C4-2B (cell line): Measurements from ENCODE around the gene MLF1.

Source experiments
- H3K27ac ChIP-seq: fragments of 450-650 bp; 2 replicates; pipeline ENCODE4 v1.5.1; 2017
- ZFX ChIP-seq: fragments of 450-650 bp; IDR thresholded peaks from 2 replicates; pipeline ENCODE4 v1.6.1; 2017
- TF ChIP-seq, protein P1 (sequence below): fragments of 450-650 bp; conservative IDR thresholded peaks from 2 replicates; pipeline ENCODE4 v1.5.1; 2017; ENCODE audit warnings: mild to moderate bottlenecking

The MLF1 gene

DNA sequence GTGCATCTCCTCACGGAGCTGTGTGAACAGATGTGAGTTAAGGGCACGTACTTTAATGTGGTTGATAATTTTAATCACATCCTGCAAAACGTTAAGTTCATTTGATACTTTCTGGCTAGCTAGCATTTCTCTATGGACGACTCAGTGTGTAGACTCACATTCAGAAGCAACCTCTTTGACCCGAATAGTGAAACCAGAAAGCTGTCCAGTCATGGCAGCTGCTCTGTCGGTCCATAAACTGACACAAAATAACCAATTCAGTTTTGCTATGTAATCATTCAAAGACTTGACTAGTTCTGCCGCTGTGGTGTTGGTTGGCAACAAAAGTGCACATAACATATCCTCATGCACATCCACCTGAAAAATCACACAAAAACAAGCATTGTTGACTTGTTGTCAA is 69.7 kb downstream of the MLF1 start:
- TF ChIP-seq ZFX = no peak
- TF ChIP-seq, protein P1, sequence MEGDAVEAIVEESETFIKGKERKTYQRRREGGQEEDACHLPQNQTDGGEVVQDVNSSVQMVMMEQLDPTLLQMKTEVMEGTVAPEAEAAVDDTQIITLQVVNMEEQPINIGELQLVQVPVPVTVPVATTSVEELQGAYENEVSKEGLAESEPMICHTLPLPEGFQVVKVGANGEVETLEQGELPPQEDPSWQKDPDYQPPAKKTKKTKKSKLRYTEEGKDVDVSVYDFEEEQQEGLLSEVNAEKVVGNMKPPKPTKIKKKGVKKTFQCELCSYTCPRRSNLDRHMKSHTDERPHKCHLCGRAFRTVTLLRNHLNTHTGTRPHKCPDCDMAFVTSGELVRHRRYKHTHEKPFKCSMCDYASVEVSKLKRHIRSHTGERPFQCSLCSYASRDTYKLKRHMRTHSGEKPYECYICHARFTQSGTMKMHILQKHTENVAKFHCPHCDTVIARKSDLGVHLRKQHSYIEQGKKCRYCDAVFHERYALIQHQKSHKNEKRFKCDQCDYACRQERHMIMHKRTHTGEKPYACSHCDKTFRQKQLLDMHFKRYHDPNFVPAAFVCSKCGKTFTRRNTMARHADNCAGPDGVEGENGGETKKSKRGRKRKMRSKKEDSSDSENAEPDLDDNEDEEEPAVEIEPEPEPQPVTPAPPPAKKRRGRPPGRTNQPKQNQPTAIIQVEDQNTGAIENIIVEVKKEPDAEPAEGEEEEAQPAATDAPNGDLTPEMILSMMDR = no peak
- H3K27ac ChIP-seq = no peak overlapping the region

DNA sequence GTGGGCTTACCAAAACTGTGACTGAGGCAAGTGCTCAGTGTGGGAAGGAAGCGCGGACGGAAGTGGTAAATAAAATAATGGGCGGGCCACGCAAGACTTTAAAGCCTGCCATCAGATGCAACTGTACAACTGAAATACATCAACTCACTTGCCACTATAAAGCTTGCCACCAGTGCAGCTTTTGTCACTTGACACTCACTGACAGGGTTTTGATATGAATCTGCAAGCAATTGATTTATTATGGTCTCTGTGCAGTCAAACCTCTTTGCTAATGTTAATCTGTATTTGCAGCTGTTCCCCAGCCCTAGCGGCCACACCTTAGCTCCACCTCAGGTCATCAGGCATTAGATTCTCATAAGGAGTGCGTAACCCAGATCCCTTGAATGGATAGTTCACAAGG is 71.0 kb downstream of the MLF1 start:
- no peak overlapping the region for H3K27ac ChIP-seq
- TF ChIP-seq, protein P1 = no peak
- TF ChIP-seq ZFX = no peak

DNA sequence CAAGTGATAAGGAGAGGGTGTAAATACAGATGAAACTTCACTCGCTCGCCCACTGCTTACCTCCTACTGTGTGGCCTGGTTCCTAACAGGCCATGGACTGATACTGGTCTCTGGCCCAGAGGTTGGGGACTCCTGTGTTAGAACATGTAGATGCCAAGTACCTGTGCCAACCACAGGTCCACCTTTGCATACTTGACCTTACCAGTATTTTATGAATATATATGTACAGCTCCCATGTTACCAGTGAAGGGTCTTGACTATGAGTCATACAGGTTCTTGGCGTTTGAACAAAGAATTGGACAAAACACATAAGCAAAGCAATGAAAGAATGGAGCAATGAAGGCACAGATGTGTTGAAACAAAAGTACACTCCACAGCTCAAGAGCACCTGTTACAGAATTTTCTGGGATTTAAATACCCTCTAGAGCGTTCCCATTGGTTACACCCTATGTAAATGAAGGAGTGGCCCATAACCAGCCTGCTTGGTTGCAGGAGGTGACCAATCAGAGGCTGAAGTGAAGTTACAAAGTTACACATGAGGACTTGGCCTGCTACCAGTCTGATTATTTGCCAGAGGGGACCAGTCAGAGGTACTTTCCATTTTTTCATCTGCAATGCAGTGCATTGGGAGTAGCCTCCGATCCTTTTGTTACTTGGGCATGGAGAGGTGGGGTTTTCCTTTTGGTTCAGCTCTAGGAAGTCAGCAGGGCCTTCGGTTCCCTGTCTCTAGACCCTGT is 71.6 kb downstream of the MLF1 start:
- no peak overlapping the region for H3K27ac ChIP-seq
- TF ChIP-seq, protein P1 = 0 out of 2 replicates have a peak, but pooled peaks have one; percentile 1
- no peak for TF ChIP-seq ZFX

DNA sequence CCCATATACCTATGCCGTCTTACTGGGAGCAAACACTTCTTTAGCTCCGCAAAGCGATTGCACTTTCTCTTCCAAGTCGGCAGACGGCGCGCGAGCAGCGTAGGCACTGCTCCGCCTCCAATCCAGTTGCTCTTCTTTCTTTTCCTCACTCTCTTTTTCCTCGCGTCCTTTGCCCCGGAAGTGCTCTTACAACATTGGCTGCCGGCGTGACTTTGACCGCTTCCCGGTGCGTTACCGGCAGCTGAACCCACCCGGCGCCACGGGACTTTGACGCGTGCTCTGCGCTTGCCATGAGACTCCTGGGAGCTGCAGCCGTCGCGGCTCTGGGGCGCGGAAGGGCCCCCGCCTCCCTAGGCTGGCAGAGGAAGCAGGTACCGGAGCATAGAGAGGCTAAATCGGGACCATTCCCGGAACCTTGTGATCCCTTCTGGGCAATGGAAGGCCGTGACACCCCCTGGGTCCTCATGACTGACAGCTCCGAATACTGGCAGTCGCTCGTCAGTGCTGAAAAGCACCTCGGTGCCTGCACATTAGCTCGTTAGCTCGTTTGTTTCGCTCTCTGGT is 73.4 kb downstream of the MLF1 start, which contains the start of gene GFM1:
Gene GFM1, plus strand, starts transcription at position 183 of the 564 bp plus-strand sequence. Its CDS starts 108 bp downstream, at position 291.
- TF ChIP-seq ZFX = peak; percentile 54; the same call in 1 of the 2 replicates
- TF ChIP-seq, protein P1 = peak; percentile 99
- peak within 1 kb of the TSS; percentile 85 for H3K27ac ChIP-seq

DNA sequence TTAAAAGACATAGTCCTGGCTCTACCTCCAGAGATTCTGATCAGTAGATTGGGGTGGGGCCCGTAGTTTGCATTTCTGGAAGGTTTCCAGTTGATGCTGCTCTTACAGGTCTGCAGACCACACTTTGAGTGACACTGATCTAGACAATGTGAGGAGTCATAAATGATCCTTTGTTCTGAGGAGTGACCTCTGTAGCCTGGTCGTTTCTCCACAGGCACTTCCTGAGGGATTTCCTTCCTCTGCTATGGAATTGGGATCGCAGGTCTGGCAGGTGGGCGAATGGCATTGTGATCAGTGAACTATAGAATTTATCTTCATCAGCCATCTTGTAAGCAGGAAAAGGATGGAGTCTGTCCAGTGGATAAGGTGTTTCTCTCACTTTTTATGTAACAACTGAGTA is 78.8 kb downstream of the MLF1 start:
- H3K27ac ChIP-seq = no peak overlapping the region
- TF ChIP-seq, protein P1 = no peak
- TF ChIP-seq ZFX = no peak

DNA sequence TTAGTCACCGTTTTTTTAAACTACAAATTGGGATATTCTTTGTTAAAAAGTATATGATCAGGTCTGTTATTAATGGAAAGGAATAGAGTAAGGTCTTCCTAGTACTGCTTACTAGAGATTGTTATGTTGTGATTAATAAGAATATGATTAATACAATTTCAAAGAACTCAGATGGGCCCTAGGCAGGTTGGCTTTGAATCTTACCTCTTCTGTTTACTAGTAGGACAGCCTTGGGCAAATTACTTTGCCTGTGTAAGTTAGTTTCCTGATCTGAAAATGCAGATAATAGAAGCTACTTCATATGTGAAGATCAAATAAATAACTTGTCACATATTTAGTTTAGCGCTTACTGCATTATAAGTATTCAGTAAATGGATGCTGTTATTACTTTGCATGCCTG is 80.2 kb downstream of the MLF1 start:
- H3K27ac ChIP-seq = no peak overlapping the region
- no peak for TF ChIP-seq ZFX
- TF ChIP-seq, protein P1 = no peak

DNA sequence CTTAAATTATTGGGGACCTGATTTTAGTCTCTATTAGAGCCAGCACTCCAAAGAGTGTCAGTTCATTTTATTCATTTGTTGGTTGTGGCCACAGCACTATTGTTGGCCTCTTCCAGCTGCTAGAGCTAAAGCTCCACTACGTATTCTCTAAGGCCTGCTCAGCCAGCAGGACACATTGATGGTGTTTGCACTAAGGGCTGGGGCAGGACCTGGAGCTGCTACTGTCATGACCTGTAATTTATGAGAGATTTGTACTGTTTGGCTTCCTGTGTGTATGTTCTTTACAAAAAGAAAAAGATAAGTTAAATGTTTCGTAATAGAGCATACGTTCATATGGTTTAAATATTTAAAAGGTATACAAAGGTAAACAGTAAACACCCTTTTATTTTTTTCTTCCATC is 81.5 kb downstream of the MLF1 start:
- H3K27ac ChIP-seq = no peak overlapping the region
- TF ChIP-seq ZFX = no peak
- TF ChIP-seq, protein P1 = no peak
